Astrocyte (in vitro differentiated cells and primary cell): ENCODE data around the gene UPF3B.

Experiments used
- EZH2 ChIP-seq: IDR thresholded peaks from 2 replicates; pipeline ENCODE4 v1.6.1; 2012; ENCODE audit warnings: mild to moderate bottlenecking, low read length, inconsistent platforms; ENCODE audit not compliant: insufficient read depth
- TF ChIP-seq, protein P1 (sequence below): IDR thresholded peaks from 2 replicates; pipeline ENCODE4 v1.5.1; 2011; ENCODE audit warnings: low read depth, mild to moderate bottlenecking, inconsistent platforms, low read length, moderate library complexity; ENCODE audit not compliant: insufficient read depth

DNA sequence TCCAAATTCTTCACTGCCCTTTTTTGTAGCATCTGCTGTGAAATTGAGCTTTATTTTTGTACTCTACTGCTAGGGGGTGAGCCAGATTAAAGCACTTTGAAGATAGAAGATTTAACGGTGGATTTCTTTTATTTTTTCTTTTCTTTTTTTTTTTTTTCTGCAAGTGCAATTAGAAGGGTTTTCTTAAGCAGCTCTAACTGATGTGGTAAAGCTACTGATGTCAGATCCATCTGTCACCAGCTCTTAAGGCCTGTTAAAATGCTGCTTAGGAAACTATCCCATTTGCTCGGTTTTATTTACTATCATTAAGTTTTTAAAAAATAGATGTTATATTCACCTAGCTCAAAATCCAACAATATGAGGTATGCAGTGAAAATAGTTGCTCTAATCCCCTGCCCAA, 26.0 kb upstream of the UPF3B start:
- TF ChIP-seq, protein P1, sequence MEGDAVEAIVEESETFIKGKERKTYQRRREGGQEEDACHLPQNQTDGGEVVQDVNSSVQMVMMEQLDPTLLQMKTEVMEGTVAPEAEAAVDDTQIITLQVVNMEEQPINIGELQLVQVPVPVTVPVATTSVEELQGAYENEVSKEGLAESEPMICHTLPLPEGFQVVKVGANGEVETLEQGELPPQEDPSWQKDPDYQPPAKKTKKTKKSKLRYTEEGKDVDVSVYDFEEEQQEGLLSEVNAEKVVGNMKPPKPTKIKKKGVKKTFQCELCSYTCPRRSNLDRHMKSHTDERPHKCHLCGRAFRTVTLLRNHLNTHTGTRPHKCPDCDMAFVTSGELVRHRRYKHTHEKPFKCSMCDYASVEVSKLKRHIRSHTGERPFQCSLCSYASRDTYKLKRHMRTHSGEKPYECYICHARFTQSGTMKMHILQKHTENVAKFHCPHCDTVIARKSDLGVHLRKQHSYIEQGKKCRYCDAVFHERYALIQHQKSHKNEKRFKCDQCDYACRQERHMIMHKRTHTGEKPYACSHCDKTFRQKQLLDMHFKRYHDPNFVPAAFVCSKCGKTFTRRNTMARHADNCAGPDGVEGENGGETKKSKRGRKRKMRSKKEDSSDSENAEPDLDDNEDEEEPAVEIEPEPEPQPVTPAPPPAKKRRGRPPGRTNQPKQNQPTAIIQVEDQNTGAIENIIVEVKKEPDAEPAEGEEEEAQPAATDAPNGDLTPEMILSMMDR, result no peak
- no peak for TF ChIP-seq EZH2
